ENCODE measurements around the gene LARP1B. TPM values are rescaled to one million over a fixed set of nuclear protein-coding genes. Genes with fewer than 3 reads are reported as not detected.
"Not testable (repeated sequence)": the region's sequence is repeated elsewhere in the genome, so short reads cannot be mapped to it uniquely, and the experiment has no call there.

The LARP1B gene
- total RNA-seq, 4 donors from 2014 or later, result 22.0 to 37.0 (median 25.6) TPM

- ATAC-seq (ENCODE audit: low FRiP score), result no peak
- DNase-seq (ENCODE audit: low spot score), result no peak
- no peak for TF ChIP-seq CTCF (IDR thresholded peaks at IDR 0.05)
These were observed 4.7 kb upstream of the LARP1B start for GRCh38 chr4:128056396-128056795.

GRCh38 chr4:128060121-128060698, 902 bp upstream of the LARP1B start:
- ATAC-seq (ENCODE audit: low FRiP score), result no peak
- DNase-seq (ENCODE audit: low spot score), result no peak
- no peak for TF ChIP-seq CTCF (IDR thresholded peaks at IDR 0.05)

- TF ChIP-seq CTCF (IDR thresholded peaks at IDR 0.05), result no peak
- ATAC-seq (ENCODE audit: low FRiP score), result peak; percentile 43
These were observed 739 bp downstream of the LARP1B start for GRCh38 chr4:128061566-128062536.

GRCh38 chr4:128066453-128066820, 5.3 kb downstream of the LARP1B start:
- DNase-seq (ENCODE audit: low spot score); ATAC-seq (ENCODE audit: low FRiP score): not testable (repeated sequence)

More at GRCh38 chr4:128061566-128062536, 739 bp downstream of the LARP1B start:
- DNase-seq (ENCODE audit: low spot score), result peak; percentile 26

- DNase-seq (ENCODE audit: low spot score) (no peak), ATAC-seq (ENCODE audit: low FRiP score) (no peak)
- TF ChIP-seq CTCF (IDR thresholded peaks at IDR 0.05), result no peak
These were observed 7.8 kb downstream of the LARP1B start for GRCh38 chr4:128068918-128069317.

GRCh38 chr4:128076464-128076863, 15.4 kb downstream of the LARP1B start:
- ATAC-seq (ENCODE audit: low FRiP score) (no peak), DNase-seq (ENCODE audit: low spot score) (no peak)
- no peak for TF ChIP-seq CTCF (IDR thresholded peaks at IDR 0.05)

GRCh38 chr4:128095293-128095692, 34.2 kb downstream of the LARP1B start:
- ATAC-seq (ENCODE audit: low FRiP score); DNase-seq (ENCODE audit: low spot score): not testable (repeated sequence)

- no peak for TF ChIP-seq CTCF (IDR thresholded peaks at IDR 0.05)
- ATAC-seq (ENCODE audit: low FRiP score) (no peak), DNase-seq (ENCODE audit: low spot score) (no peak)
These were observed 46.7 kb downstream of the LARP1B start for GRCh38 chr4:128107766-128108165.

All from omental fat pad (tissue), 4 donors.